AG09309 (cell line): Measurements from ENCODE around the gene PAX2.

Experiments
- DNase-seq: peaks from one replicate; pipeline ENCODE4 v3.0.0-alpha.2; 2010; ENCODE audit warnings: low read depth
- H3K4me3 ChIP-seq: 2 replicates; pipeline ENCODE4 v1.5.1; 2011; ENCODE audit warnings: mild to moderate bottlenecking, low read depth, low read length, moderate library complexity; ENCODE audit not compliant: control insufficient read depth
- CTCF ChIP-seq: IDR thresholded peaks from 2 replicates; pipeline ENCODE4 v1.5.1; 2011; ENCODE audit warnings: mild to moderate bottlenecking, low read depth, low read length, inconsistent platforms; ENCODE audit not compliant: insufficient read depth, control insufficient read depth; ENCODE audit errors: missing control alignments

The PAX2 gene

GRCh38 chr10:100841528-100841927, 96.1 kb downstream of the PAX2 start:
- TF ChIP-seq CTCF: no peak
- DNase-seq: no peak
- H3K4me3 ChIP-seq: no peak overlapping the region

DNA sequence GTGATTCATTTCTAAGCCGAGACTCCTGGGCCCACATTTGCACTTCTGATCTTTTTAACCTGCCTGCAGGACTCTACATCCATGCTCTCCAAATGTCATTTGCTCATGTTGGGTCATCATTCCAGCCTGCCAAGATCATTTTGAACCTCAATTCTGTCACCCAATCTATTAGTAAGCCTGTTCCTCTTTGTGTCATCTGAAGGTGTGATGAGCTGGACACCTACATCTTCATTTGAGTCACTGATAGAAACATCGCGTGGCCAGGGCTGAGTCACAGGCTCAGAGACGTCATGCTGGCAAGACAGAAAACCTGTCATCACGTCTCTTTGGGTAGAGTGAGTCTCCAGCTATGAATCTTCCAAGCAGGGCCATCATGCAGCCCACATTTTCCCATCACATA, 102.1 kb downstream of the PAX2 start:
- H3K4me3 ChIP-seq: no peak overlapping the region
- no peak for TF ChIP-seq CTCF
- DNase-seq: no peak

DNA sequence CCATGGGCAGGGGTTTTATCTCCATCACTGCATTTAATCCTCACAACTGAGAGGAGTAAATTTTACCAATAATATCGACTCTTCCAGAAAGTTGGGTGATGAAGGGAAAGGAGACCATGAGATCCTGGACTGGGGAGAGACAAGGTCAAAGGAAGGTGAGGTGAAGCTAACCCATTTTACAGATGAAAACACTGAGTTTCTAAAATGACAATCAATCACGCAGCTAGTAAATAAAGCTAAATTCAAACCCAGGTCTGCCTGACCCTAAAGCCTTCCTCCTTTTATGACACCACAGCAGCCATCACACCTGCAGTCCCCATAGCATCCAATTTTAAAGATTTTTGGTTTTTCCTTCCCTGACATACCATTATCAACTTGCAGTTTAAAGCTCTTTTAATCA, 103.4 kb downstream of the PAX2 start:
- H3K4me3 ChIP-seq: no peak overlapping the region
- TF ChIP-seq CTCF: no peak
- no peak for DNase-seq

DNA sequence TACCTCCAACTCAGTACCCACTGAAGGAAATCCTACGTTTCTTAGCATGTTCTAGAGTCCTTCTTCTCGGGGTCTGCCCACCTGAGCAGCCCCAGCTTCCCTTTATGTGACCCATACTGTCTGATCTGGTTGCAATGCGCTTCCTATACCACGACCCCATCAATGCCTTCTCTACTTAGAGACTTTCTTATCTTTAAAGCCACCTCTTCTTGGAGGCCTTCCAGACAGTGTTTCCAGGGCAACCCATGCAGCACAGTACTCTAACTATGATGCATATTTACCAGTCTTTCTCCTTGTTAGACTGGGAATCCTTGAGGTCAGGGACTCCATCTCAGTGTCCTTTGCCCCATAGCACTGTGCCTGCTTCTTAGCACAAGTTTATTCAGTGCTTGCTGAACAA, 112.9 kb downstream of the PAX2 start:
- H3K4me3 ChIP-seq: no peak overlapping the region
- no peak for DNase-seq
- no peak for TF ChIP-seq CTCF

DNA sequence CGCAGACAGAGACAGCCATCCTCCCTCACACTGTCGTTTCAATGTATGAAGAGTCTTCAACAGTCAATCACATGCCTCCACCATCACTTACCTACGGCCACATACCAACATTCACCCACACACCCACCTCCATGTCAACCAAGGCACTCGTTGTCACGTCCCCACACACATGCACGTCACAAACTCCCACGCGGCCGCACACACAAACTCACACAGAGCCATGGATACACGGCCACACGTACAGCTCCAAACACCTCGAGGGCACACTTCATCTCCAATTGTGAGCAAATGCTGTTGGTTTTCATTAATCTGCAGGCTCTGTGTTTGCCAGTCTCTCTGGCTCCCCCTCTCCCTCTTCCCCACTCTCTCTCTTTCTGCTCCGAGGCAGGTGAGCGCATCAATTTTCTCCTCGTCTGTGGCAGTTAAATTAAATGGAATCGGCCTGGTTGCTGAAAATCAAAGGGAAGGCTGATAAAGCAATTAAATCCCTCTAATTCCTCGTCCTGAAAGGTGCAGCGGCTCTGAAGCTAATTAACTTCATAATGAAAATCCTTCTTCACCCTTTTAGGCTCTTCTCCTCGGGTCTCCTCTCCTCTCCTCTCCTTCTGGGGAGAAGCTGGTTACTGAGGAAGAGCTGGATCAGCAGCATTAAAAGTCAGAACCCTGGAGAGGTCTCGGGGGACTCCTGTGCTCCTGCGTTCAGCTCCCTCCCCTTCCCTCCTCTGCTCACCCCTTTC, 113.5 kb downstream of the PAX2 start:
- DNase-seq: no peak
- TF ChIP-seq CTCF: no peak
- no peak overlapping the region for H3K4me3 ChIP-seq

DNA sequence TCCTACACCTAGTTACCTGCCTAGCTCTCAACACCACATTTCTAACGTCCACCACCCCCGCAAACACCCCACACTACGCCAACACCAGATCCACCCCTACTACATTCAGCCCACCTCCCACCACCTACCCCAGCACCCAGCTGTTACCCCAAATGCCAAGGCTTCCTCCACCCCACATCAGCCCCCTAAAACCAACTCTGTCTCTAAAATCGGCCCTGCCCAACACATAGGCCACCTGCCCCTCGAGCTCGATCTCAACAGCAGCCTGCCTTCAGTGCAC, 114.0 kb downstream of the PAX2 start:
- TF ChIP-seq CTCF: no peak
- no peak overlapping the region for H3K4me3 ChIP-seq
- no peak for DNase-seq

DNA sequence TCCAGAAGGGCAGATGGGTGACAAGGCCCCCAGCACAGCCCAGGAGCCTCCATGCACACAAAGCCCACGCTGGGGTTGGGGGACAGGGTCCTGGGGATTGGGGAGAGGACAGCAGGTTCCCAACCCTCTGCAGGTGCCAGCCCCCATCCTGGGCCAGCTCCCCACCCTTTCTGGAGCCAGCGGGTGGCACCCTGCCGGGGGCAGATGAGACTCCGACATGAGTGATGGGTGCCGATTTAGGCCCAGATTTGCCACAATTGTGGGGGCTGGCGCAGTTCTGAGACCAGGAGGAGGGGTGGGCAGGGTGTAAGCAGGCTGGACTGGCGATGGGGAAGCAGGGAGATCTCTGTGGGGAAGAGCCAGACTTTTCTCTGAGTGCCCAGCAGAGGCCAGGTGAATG, 118.1 kb downstream of the PAX2 start:
- no peak for DNase-seq
- no peak for TF ChIP-seq CTCF
- H3K4me3 ChIP-seq: no peak overlapping the region
